ENCODE measurements around the gene PPP1R15B. TPM values are rescaled to one million over a fixed set of nuclear protein-coding genes. Genes with fewer than 3 reads are reported as not detected.

The PPP1R15B gene
- polyA plus RNA-seq, 2 of the 4 experiments (the other 2 are of a cell fraction), result 26.9 to 51.9 TPM

GRCh38 chr1:204377800-204378668, 33.6 kb downstream of the PPP1R15B start:
- peak overlapping the region; percentile 94 to 95 for H3K27ac ChIP-seq
- 1% methylated on average over 28 of the region's 55 CpGs for WGBS (ENCODE audit: missing lambda C conversion rate)
- no peak for FAIRE-seq

GRCh38 chr1:204376919-204377799, 34.5 kb downstream of the PPP1R15B start:
- 8% methylated on average over 24 of the region's 28 CpGs for WGBS (ENCODE audit: missing lambda C conversion rate)
- ATAC-seq, result peak; percentile 81 to 89
- peak; percentile 81 to 92 for DNase-seq (ENCODE audit: low read depth in 1 of 2, low spot score in 1 of 2)

More at GRCh38 chr1:204377800-204378668, 33.6 kb downstream of the PPP1R15B start:
- no peak for TF ChIP-seq RCOR1 (IDR thresholded peaks at IDR 0.05; ENCODE audit: low read depth, low read length)
- peak; percentile 28; the same call in 1 of the 2 replicates for TF ChIP-seq MAX (IDR thresholded peaks at IDR 0.05)
- TF ChIP-seq NPAS2 (CRISPR knock-in tag; IDR thresholded peaks at IDR 0.05; ENCODE audit: borderline replicate concordance), result no peak
- TF ChIP-seq MYC (IDR thresholded peaks at IDR 0.05; ENCODE audit: borderline replicate concordance, low read length), result 0 out of 2 replicates have a peak, but pooled peaks have one; percentile 2
- TF ChIP-seq POLR2A (IDR thresholded peaks at IDR 0.05; ENCODE audit: low read length), result peak; percentile 42
- TF ChIP-seq RAD21 (conservative IDR thresholded peaks at IDR 0.05 in 1 of 2, IDR thresholded peaks at IDR 0.05 in 1 of 2), result no peak
- no peak for TF ChIP-seq ZC3H11A (IDR thresholded peaks at IDR 0.05)
- TF ChIP-seq ZFP36 (IDR thresholded peaks at IDR 0.05; ENCODE audit: borderline replicate concordance, partially characterized antibody), result peak; percentile 96
- Histone ChIP-seq H3K4me1 (peaks cover 33% of the 10 kb centered on the region), H3K4me3 (peak overlapping the region; percentile 76), H3K9me3 (no peaks in the 10 kb centered on the region), H3K4me2 (peak overlapping the region; percentile 86)
- ChIA-PET POLR2A (interaction anchor here (0.6 to 2.3 kb wide), 8 partner anchors 8 to 226 kb away, joined by 3 to 34 read pairs (median 4); partner anchors contain the start of genes ETNK2, MDM4 and PIK3C2B), CTCF (interaction anchor here (0.8 to 27.1 kb wide), 17 partner anchors 7 to 560 kb away, joined by 3 to 840 read pairs (median 4); partner anchors contain the start of gene PLEKHA6)
- DNase-seq (ENCODE audit: low read depth in 1 of 2, low spot score in 1 of 2) (peak; percentile 59 to 64), ATAC-seq (peak; percentile 79 to 80)

More at GRCh38 chr1:204376919-204377799, 34.5 kb downstream of the PPP1R15B start:
- ChIA-PET POLR2A (interaction anchor here (0.6 to 2.3 kb wide), 8 partner anchors 9 to 225 kb away, joined by 3 to 34 read pairs (median 4); partner anchors contain the start of genes ETNK2, MDM4 and PIK3C2B), CTCF (interaction anchor here (0.7 to 27.1 kb wide), 12 partner anchors 8 to 162 kb away, joined by 3 to 840 read pairs (median 4); partner anchors contain the start of gene PLEKHA6)
- H3K4me2 ChIP-seq, result peak overlapping the region; percentile 86
- peaks cover 33% of the 10 kb centered on the region for H3K4me1 ChIP-seq
- peak overlapping the region; percentile 76 for H3K4me3 ChIP-seq
- TF ChIP-seq SMC3 (IDR thresholded peaks at IDR 0.05) (no peak), E2F6 (IDR thresholded peaks at IDR 0.05; ENCODE audit: borderline replicate concordance, low read depth) (peak; percentile 97), HOXB5 (CRISPR knock-in tag; IDR thresholded peaks at IDR 0.05) (0 out of 2 replicates have a peak, but pooled peaks have one; percentile 11), BHLHE40 (IDR thresholded peaks at IDR 0.05; ENCODE audit: low read depth, low read length) (peak; percentile 7; the same call in 1 of the 2 replicates), TP53 (CRISPR knock-in tag; IDR thresholded peaks at IDR 0.05) (no peak), ZNF302 (CRISPR knock-in tag; IDR thresholded peaks at IDR 0.05) (no peak), ESRRA (IDR thresholded peaks at IDR 0.05; ENCODE audit: borderline replicate concordance, low read length) (0 out of 2 replicates have a peak, but pooled peaks have one; percentile 66), JUN (IDR thresholded peaks at IDR 0.05) (peak in 1 of 2 experiments; percentile 46; a peak in 1 of 5 replicates), POLR2A (IDR thresholded peaks at IDR 0.05; ENCODE audit: low read length) (0 out of 2 replicates have a peak, but pooled peaks have one; percentile 22), JUNB (IDR thresholded peaks at IDR 0.05) (peak; percentile 45), MAFK (IDR thresholded peaks at IDR 0.05; ENCODE audit: partially characterized antibody) (no peak), USF2 (IDR thresholded peaks at IDR 0.05) (peak; percentile 61; the same call in 1 of the 2 replicates), MAX (IDR thresholded peaks at IDR 0.05) (peak; percentile 93), HOXB13 (CRISPR knock-in tag; IDR thresholded peaks at IDR 0.05; ENCODE audit: low read depth) (0 out of 2 replicates have a peak, but pooled peaks have one; percentile 34), FOSL2 (IDR thresholded peaks at IDR 0.05) (0 out of 2 replicates have a peak, but pooled peaks have one; percentile 18), FOSL2 (CRISPR knock-in tag; IDR thresholded peaks at IDR 0.05) (peak; percentile 85), HES2 (IDR thresholded peaks at IDR 0.05) (no peak), CBX8 (IDR thresholded peaks at IDR 0.05) (no peak)
- no peaks in the 10 kb centered on the region for H3K9me3 ChIP-seq
- FAIRE-seq, result peak; percentile 54
- H3K27ac ChIP-seq, result peak overlapping the region; percentile 94 to 95

Data from A549 (cell line).